Adipose tissue (tissue), 3 donors: ENCODE measurements around the gene SEC24C. TPM values are rescaled to one million over a fixed set of nuclear protein-coding genes. Genes with fewer than 3 reads are reported as not detected.
A peak's percentile ranks its signal among the peaks of the same experiment; 100 is the strongest.

ENCODE experiments used
- H3K27ac ChIP-seq: one replicate; pipeline ENCODE4 v1.5.1; 2013; ENCODE audit warnings: low read depth, low read length
- whole genome bisulfite sequencing, 3 donors: extraction: QIAGEN DNeasy Blood & Tissue Kit; methylation state at CpG; one replicate each; pipeline ENCODE4 v1.1.7; 2013; 5-methylcytosine and 5-hydroxymethylcytosine counted together
- polyA plus RNA-seq, 3 donors: library from polyadenylated mRNA; stranded (reverse); fragments of 200-250 nt; gene quantifications; one replicate each; pipeline ENCODE4 v1.2.3, GENCODE V29; 2013
- donor health status: healthy with polysubstance abuse.
- donor health status: Bipolar disorder and iron deficiency.
- donor health status: healthy.

SEC24C gene
- polyA plus RNA-seq, 3 donors: 22.1 to 34.1 (median 32.9) TPM

DNA sequence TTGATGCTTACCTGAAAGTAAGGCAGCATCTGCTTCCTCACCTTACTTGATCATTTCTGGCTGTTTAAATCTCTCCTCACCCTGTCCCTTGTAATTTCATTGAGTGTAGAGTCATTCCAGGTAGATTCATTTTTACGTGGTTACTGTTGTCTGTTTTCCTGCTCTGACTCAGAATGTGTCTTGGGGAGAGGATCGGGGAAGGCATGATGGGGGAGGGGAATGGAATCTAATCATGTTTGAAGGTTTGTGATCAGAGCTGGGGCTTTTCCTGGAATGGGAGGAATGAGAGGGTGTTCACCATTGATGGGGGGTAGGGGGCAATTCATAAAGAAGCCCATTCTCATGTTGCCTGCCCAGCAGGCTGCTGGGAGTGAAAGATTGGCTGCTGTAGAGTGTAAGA lies 18.7 kb downstream of the SEC24C start:
- H3K27ac ChIP-seq: no peak overlapping the region
- 73 to 88% (median 78%) methylated on average over 2 of the region's 2 CpGs for WGBS, 3 donors

DNA sequence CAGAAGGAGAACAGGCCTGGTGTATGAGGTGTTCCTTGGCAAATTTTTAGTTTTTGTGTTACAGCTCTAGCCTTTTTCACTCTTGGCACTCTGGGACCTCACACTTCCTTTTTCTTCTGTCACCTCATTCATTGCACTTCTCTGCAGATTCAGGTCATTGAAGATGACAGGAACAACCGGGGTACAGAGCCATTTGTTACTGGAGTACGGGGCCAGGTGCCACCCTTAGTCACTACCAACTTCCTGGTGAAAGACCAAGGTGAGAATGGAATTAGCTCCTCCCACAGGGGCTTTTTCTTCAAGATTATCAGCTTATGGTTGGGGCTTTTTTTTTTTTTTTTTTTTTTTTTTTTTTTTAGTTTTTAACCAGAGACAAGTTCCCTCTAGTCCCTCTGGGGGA lies 19.2 kb downstream of the SEC24C start:
- 82 to 94% (median 92%) methylated on average over 2 of the region's 2 CpGs for WGBS, 3 donors

DNA sequence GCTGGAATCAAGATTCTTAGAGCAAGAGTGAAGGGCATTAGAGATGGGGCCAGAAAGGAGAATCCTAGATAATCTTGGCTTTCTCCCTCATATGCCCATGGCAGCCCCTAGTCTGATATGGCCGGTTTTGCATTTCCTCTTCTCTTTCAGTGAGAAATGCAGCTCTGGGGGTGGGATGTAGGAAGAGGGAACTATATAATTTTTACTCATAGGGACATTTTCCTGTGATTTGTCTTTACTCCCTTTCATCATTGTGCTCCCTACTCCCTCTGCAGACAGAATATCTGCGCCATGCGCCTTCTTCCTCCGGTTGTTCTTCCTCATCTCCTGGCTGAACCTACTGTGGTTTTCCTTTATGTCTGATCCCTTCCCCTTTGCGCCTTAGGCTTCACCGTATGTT lies 20.9 kb downstream of the SEC24C start:
- 84 to 94% (median 85%) methylated on average over 6 of the region's 6 CpGs for WGBS, 3 donors
- no peak overlapping the region for H3K27ac ChIP-seq

More for the DNA sequence above, 19.2 kb downstream of the SEC24C start:
- H3K27ac ChIP-seq: no peak overlapping the region

DNA sequence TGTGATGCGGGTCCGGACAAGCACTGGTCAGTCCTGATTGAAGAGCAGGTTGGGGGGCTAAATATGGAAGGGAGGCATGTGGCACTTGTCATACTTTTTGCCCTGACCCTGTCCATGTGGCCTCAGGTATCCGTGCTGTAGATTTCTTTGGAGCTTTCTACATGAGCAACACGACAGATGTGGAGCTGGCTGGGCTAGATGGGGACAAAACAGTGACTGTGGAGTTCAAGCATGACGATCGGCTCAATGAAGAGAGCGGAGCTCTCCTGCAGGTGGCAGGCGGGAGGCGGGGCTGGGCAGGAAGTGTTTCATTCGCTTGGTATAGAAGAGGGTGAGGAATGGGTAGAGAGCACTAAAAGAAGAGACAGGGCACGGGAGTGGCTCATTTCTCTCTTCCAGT lies 24.7 kb downstream of the SEC24C start:
- 75 to 84% (median 78%) methylated on average over 11 of the region's 11 CpGs for WGBS, 3 donors
- no peak overlapping the region for H3K27ac ChIP-seq

DNA sequence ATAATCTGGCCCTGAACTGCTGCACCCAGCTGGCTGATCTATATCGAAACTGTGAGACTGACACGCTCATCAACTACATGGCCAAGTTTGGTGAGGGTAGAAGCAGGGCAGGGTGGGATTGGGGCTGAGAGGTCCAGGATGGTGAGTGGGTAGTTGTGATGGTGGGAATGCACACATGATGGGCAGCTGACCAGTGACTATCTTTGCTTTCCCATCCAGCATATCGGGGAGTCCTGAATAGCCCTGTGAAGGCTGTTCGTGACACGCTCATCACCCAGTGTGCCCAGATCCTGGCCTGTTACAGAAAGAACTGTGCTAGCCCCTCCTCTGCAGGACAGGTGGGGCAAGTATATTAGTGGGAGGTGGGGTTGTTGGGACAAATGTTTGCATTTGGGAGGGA lies 25.2 kb downstream of the SEC24C start:
- H3K27ac ChIP-seq: no peak overlapping the region
- WGBS, 3 donors: 90 to 95% (median 91%) methylated on average over 5 of the region's 5 CpGs

DNA sequence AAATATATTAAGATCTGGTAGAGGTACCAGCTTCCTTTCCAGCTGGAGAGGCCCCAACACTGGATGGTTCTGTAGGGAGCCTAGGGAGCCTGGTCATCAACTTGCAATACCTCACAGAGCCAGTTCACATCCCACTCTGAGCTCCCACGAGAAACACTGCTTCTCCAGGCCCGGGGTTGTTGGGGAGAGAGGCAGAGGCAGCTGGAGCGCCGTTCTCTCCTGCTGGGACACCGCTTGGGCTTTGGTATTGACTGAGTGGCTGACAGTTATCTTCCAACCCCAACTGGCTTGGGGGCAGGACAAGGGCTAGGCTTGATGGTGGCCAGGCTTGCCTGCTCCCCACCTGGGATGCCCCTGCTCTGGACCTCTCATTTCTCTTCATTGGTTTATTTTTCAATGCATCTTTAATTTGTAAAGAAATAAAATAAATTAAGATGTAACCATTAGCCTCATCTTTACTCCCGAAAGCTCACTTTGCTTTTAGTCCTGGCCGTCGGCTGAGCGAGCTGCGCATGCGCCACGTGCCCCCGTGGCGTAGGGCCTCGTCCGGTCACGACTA lies 27.6 kb downstream of the SEC24C start:
- WGBS, 3 donors: 12 to 19% (median 16%) methylated on average over 17 of the region's 17 CpGs
- H3K27ac ChIP-seq: peak overlapping the region; percentile 65

DNA sequence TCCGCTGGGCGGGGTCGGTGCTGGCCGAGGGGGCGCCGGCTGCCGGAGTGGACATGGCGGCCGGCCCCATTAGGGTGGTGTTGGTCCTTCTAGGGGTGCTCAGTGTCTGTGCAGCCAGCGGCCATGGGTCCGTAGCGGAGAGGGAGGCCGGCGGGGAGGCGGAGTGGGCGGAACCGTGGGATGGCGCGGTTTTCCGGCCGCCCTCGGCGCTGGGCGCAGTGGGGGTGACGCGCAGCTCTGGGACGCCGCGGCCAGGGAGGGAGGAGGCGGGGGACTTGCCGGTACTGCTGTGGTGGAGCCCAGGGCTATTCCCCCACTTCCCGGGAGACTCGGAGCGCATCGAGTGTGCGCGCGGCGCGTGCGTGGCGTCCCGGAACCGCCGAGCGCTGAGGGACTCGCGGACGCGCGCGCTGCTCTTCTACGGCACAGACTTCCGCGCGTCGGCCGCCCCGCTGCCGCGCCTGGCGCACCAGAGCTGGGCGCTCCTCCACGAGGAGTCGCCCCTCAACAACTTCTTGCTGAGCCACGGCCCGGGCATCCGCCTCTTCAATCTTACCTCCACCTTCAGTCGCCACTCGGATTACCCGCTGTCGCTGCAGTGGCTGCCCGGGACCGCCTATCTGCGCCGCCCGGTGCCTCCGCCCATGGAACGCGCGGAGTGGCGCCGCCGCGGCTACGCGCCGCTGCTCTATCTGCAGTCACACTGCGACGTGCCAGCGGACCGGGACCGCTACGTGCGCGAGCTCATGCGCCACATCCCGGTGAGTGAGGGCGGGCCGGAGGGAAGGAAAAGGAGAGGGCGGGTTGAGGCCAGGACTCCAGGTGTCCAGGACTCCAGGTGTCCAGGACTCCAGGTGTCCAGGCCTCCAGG lies 28.3 kb downstream of the SEC24C start:
- peak overlapping the region; percentile 65 for H3K27ac ChIP-seq
- 0 to 1% (median 0%) methylated on average over 90 to 99 of the region's 101 CpGs for WGBS, 3 donors

DNA sequence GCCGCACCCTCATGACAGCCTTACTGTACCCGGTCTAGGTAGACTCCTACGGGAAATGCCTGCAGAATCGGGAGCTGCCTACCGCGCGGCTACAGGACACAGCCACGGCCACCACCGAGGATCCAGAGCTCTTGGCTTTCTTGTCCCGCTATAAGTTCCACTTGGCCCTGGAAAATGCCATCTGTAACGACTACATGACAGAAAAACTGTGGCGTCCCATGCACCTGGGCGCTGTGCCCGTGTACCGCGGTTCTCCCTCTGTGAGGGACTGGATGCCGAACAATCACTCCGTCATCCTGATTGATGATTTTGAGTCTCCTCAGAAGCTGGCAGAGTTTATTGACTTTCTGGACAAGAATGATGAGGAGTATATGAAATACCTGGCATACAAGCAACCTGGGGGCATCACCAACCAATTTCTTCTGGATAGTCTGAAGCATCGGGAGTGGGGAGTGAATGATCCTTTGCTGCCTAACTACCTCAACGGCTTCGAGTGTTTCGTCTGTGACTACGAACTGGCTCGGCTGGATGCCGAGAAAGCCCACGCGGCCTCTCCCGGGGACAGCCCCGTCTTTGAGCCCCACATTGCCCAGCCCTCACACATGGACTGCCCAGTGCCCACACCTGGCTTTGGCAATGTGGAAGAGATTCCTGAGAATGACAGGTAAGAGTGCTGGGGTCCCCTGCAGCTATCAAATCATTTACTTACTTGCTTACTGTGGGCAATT lies 29.1 kb downstream of the SEC24C start:
- WGBS, 3 donors: 0 to 5% (median 2%) methylated on average over 28 to 29 of the region's 29 CpGs
- no peak overlapping the region for H3K27ac ChIP-seq

DNA sequence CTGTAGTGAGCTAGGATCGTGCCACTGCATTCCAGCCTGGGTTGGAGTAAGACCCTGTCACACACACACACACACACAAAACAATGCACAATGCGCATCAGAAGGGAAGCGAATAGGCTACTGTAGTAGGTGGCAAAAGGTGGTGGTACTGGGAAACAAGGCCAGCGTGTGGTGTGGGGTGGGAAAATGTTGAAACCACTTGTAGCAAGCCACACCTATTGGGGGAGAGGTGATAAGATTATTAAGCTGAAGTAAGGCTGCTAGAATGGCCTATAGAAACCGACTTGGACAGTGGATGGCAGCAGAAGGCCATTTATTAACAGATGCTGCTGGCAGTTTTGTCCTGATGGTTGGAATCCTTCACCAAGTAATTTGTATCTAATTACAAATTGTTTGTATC lies 30.5 kb downstream of the SEC24C start:
- H3K27ac ChIP-seq: no peak overlapping the region
- WGBS, 3 donors: 26 to 35% (median 32%) methylated on average over 5 of the region's 5 CpGs

DNA sequence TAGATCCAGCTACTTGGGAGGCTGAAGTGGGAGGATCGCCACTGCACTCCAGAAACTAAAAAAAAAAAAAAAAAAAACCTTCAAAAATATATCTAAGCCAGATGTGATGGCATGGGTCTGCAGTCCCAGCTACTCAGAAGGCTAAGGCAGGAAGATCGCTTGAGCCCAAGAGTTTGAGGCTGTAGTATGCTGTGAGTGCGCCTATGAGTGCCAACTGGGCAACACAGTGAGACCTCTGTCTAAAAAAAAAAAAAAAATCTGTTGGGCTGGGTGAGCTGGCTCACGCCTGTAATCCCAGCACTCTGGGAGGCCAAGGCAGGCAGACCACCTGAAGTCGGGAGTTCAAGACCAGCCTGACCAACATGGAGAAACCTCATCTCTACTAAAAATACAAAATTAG lies 34.8 kb downstream of the SEC24C start:
- H3K27ac ChIP-seq: no peak overlapping the region
- 92 to 98% (median 92%) methylated on average over 5 of the region's 5 CpGs for WGBS, 3 donors

DNA sequence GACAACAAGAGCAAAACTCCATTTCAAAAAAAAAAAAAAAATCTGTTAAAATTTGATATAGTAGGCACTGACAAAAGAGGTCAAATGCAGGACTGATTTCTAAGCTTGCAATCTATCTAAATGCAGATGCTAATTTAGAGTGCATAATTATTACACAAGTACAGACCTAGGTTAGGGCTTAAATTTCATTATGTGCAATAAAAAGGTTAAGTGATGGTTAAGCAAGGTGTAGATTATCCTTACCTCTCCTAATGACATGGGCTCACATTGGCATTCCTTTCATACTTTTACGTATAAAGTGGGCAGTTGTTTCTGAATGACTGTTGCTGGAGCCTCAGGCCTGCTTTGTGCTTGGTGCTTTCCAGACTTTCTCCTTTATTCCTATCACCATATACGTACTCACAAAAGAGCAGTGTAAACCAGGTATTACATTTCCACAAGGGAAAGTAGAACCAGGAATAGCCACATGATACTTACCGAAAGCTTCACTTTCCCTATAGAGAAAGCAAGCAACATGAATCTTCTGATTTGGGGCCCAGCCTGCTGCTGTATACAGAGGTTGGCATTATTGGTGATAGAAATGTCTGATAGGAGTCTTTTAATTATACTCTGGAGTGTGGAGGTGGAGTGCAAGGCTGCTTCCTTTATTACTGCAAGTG lies 35.5 kb downstream of the SEC24C start:
- 83 to 90% (median 86%) methylated on average over 3 of the region's 3 CpGs for WGBS, 3 donors
- H3K27ac ChIP-seq: no peak overlapping the region

DNA sequence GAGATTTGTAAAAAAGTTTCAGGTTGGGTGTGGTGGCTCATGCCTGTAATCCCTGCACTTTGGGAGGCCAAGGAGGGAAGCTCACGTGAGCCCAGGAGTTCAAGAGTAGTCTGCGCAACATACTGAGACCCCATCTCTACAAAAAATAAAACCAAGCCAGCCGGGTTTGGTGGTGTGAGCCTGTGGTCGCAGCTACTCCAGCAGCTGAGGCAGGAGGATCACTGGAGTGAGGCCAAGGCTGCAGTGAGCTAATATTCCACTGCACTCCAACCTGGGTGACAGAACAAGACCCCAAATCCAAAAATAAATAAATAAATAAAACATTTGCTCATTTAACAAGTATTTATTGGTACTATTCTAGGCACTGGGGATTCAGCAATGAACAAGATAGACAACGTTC lies 36.1 kb downstream of the SEC24C start:
- WGBS, 3 donors: 68 to 81% (median 72%) methylated on average over 5 of the region's 5 CpGs
- no peak overlapping the region for H3K27ac ChIP-seq

DNA sequence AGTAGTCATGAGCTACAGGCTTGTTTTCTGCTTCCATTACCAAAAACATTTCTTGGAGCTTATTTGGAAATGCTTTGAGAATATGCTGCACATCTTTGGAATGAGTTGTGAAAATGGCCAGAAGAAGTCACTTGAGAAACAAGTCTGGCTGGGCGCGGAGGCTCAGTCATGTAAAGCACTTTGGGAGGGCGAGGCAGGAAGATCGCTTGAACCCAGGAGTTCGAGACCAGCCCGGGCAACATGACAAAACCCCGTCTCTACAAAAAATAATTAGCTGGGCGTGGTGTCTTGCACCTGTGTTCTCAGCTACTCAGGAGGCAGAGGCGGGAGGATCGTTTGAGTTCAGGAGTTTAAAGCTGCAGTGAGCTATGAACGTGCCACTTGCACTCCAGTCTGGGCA lies 36.8 kb downstream of the SEC24C start:
- H3K27ac ChIP-seq: no peak overlapping the region
- WGBS, 3 donors: 18 to 30% (median 26%) methylated on average over 11 of the region's 11 CpGs

DNA sequence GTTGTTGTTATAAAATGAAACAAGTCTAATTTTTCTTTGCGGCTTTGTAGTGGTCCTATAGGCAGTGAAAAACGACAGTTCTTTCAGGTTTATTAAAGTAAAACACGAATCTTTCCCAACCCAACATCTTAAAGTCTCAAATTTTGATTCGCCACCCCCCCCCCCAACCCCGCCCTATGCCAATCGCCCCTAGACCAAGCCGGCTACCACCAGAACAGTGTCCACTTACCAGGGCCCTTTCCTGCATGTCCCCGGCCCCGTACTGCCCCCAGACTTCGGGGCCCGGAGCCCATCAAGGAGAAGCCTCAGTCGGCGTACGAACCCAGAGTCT lies 37.3 kb downstream of the SEC24C start:
- WGBS, 3 donors: 0 to 1% (median 1%) methylated on average over 14 of the region's 14 CpGs
- H3K27ac ChIP-seq: no peak overlapping the region

DNA sequence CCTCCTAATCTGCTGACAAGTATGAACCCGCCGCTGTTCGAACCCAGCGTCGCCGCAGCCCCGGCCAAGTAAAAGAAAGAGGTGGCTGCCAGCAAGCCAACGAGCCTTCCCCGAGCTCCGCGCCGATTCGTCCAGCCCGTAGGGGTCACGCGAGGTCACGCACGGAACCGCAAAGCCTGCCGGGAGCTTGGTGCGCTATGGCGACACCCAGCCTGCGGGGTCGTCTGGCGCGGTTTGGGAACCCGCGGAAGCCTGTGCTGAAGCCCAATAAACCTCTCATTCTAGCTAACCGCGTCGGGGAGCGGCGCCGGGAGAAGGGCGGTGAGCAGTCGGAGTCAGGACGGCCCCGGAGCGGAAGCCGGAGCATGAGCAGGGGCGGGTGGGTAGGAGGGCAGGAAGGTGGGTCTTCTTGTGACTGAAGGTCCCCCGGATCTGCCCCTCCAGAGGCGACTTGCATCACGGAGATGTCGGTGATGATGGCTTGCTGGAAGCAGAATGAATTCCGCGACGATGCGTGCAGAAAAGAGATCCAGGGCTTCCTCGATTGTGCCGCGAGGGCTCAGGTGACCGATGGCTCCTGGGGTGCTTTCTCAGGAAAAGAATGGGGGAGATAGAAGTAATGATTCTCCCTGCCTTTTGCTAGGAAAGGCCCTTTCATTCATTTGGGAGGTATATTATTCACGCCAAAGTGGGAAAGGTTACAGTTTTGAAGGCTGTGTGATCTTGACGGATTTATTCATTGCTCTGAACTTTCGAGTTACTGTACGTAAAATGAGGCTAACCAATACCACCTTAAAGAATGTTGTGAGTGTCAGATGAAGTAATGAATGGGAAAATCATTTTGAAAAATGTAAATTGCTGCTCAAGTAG lies 37.9 kb downstream of the SEC24C start, which contains the start of gene CHCHD1:
CHCHD1 (plus strand) TSS at position 170 of the 870 bp plus-strand sequence; CDS start at position 198, 28 bp downstream.
- 0 to 1% (median 0%) methylated on average over 57 of the region's 57 CpGs for WGBS, 3 donors
- peak within 1 kb of the TSS; percentile 78 for H3K27ac ChIP-seq

DNA sequence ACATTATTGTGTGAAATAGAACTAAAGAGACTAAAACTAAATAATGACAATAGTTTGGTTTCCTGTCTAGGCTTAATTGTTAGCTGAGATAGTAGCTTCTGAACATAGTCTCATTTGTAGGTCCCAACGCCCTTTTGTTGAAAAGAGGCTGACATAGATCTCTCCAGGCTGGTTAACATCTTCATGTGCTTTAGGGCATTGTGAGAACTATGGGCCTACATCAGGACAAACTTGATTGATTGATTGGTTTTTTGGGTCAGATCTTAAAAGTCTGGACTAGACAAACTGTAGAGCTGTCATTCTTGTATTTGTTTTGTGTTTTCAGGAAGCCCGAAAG lies 38.5 kb downstream of the SEC24C start:
- H3K27ac ChIP-seq: no peak overlapping the region
- 31 to 49% (median 47%) methylated on average over 2 of the region's 2 CpGs for WGBS, 3 donors

DNA sequence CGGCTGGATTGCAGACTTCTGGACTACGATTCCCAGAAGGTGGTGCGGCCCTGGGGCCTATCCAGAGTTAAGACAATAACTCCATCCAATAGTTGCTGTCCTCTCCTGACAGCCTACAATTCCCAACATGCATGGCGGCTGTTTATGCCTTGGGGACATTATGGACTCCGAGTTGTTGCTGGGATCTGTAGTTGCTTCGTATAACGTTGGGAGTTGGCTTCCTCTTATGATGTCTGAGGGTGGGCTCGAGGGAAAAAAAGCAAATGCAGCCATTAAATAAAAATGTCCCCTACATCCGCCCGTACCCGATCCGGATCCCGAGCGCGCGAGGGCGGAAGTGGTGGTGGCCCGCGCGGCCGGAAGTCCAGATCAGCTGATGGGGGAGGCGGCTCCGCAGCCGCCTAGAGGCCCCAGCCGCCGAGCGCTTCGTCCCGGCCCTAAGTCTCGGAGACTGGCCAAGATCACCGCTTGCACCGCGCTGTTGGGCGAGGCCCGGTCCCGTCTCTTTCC lies 41.1 kb downstream of the SEC24C start, which contains the start of gene ZSWIM8:
ZSWIM8 (plus strand) TSS at position 396 of the 510 bp plus-strand sequence. CDS start 273 bp downstream, outside the sequence.
- WGBS, 3 donors: 0% methylated on average over 34 to 36 of the region's 36 CpGs
- H3K27ac ChIP-seq: peak within 1 kb of the TSS; percentile 83
